Astrocyte of the hippocampus (primary cell): ENCODE measurements around the gene SCLY.
A peak's percentile ranks its signal among the peaks of the same experiment; 100 is the strongest.
"Not testable (repeated sequence)": the region's sequence is repeated elsewhere in the genome, so short reads cannot be mapped to it uniquely, and the experiment has no call there.

Experiments
- DNase-seq: peaks from one replicate; pipeline ENCODE4 v3.0.0; 2011; ENCODE audit warnings: low read depth, low spot score

Gene SCLY

GRCh38 chr2:238060542-238061314, at the start of gene SCLY:
SCLY (plus strand) TSS chr2:238061001; CDS start chr2:238061055, 54 bp downstream.
- DNase-seq = peak; percentile 100

GRCh38 chr2:238013806-238014205, 47.0 kb upstream of the SCLY start:
- DNase-seq = no peak

- no peak for DNase-seq
These were observed 45.1 kb upstream of the SCLY start for GRCh38 chr2:238015705-238016104.

GRCh38 chr2:238016526-238016925, 44.3 kb upstream of the SCLY start:
- DNase-seq = no peak

- peak; percentile 26 for DNase-seq
These were observed 40.8 kb upstream of the SCLY start for GRCh38 chr2:238019962-238020361.

GRCh38 chr2:238020816-238021215, 40.0 kb upstream of the SCLY start:
- DNase-seq = no peak

GRCh38 chr2:238021327-238021726, 39.5 kb upstream of the SCLY start:
- no peak for DNase-seq

GRCh38 chr2:238022594-238023157, 38.1 kb upstream of the SCLY start:
- DNase-seq = no peak

- DNase-seq = no peak
These were observed 37.2 kb upstream of the SCLY start for GRCh38 chr2:238023608-238024007.

- DNase-seq = peak; percentile 44
These were observed 35.8 kb upstream of the SCLY start for GRCh38 chr2:238024986-238025385.

GRCh38 chr2:238025741-238026360, 35.0 kb upstream of the SCLY start:
- DNase-seq = no peak

GRCh38 chr2:238027058-238027457, 33.7 kb upstream of the SCLY start:
- no peak for DNase-seq

- no peak for DNase-seq
These were observed 33.0 kb upstream of the SCLY start for GRCh38 chr2:238027591-238028415.

GRCh38 chr2:238029853-238030252, 30.9 kb upstream of the SCLY start:
- no peak for DNase-seq

GRCh38 chr2:238030422-238031155, 30.2 kb upstream of the SCLY start:
- no peak for DNase-seq

- no peak for DNase-seq
These were observed 29.1 kb upstream of the SCLY start for GRCh38 chr2:238031751-238032150.

- no peak for DNase-seq
These were observed 28.0 kb upstream of the SCLY start for GRCh38 chr2:238032755-238033337.

GRCh38 chr2:238033991-238034390, 26.8 kb upstream of the SCLY start:
- not testable (repeated sequence) for DNase-seq

GRCh38 chr2:238038203-238038602, 22.6 kb upstream of the SCLY start:
- DNase-seq = no peak

- DNase-seq = no peak
These were observed 21.6 kb upstream of the SCLY start for GRCh38 chr2:238039151-238039550.

- no peak for DNase-seq
These were observed 20.8 kb upstream of the SCLY start for GRCh38 chr2:238039985-238040384.
